D721Med (cell line): ENCODE measurements around the gene SERTAD4.
"Not testable (repeated sequence)": the region's sequence is repeated elsewhere in the genome, so short reads cannot be mapped to it uniquely, and the experiment has no call there.

ENCODE experiments used
- DNase-seq: peaks from one replicate; pipeline ENCODE4 v3.0.0; 2011; ENCODE audit warnings: low spot score; ENCODE audit not compliant: insufficient read length
- FAIRE-seq: peaks from 2 replicates; lab custom pipeline; 2011; peaks lifted over from hg19 to GRCh38; lab: Jason Lieb, UNC
- CTCF ChIP-seq: IDR thresholded peaks from 2 replicates; pipeline ENCODE4 v1.5.1; 2012; ENCODE audit warnings: mild to moderate bottlenecking, control low read depth; ENCODE audit not compliant: insufficient read depth; ENCODE audit errors: missing control alignments

The SERTAD4 gene

GRCh38 chr1:210232511-210233215 lies at the start of gene SERTAD4:
Gene SERTAD4 (plus strand): TSS chr1:210232796. CDS start chr1:210237961, 5,165 bp downstream.
- DNase-seq, result no peak
- TF ChIP-seq CTCF, result no peak

GRCh38 chr1:210185063-210185462 lies 47.5 kb upstream of the SERTAD4 start:
- DNase-seq, result no peak
- FAIRE-seq, result no peak
- no peak for TF ChIP-seq CTCF

More at GRCh38 chr1:210232511-210233215, at the start of gene SERTAD4:
- FAIRE-seq, result no peak

- DNase-seq, result not testable (repeated sequence)
Measured at GRCh38 chr1:210187849-210188606, 44.6 kb upstream of the SERTAD4 start.

GRCh38 chr1:210189426-210189825 lies 43.2 kb upstream of the SERTAD4 start:
- DNase-seq (no peak), FAIRE-seq (no peak)
- no peak for TF ChIP-seq CTCF

More at GRCh38 chr1:210187849-210188606, 44.6 kb upstream of the SERTAD4 start:
- FAIRE-seq, result not testable (repeated sequence)

GRCh38 chr1:210195635-210196160 lies 36.9 kb upstream of the SERTAD4 start:
- FAIRE-seq (no peak), DNase-seq (no peak)
- no peak for TF ChIP-seq CTCF

- not testable (repeated sequence) for FAIRE-seq
Measured at GRCh38 chr1:210196266-210196665, 36.3 kb upstream of the SERTAD4 start.

GRCh38 chr1:210198840-210199239 lies 33.8 kb upstream of the SERTAD4 start:
- no peak for FAIRE-seq
- TF ChIP-seq CTCF, result no peak
- DNase-seq, result no peak

More at GRCh38 chr1:210196266-210196665, 36.3 kb upstream of the SERTAD4 start:
- not testable (repeated sequence) for DNase-seq
